ENCODE results near the gene ATF2. TPM values are rescaled to one million over a fixed set of nuclear protein-coding genes. Genes with fewer than 3 reads are reported as not detected.

ATF2 gene
- total RNA-seq, 1 donor from 2014 or later = 59.7 TPM

DNA sequence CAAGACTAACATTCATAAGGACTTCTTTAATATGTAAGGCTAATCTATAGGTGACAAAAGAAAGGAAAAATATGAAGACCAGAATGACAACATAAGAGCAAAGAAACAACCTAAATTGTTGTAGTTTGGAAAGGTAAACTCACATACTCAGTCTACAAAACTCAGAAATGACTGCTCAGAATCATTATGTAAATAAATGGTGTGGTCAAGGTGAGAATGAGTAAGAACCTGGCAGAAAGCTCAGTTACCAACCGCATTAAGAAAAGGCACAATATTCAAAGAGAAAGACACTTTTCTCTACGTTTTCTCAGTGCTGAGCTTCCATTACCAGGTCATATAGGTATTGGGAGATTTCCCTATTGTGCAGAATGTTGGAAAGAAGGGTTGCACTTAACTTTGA, 15.8 kb downstream of the ATF2 start:
- no peak for DNase-seq (ENCODE audit: low spot score)
- intact Hi-C loops (cut with micrococcal nuclease) = loop anchor here (5.0 kb wide), 2 partner anchors 40 to 315 kb away; no protein-coding TSS in a partner anchor
- Mint-ChIP-seq H3K36me3 (ENCODE audit: low read depth) (peaks cover 26% of the 10 kb centered on the region), H3K27ac (peak overlapping the region; percentile 40), H3K4me3 (no peak overlapping the region), H3K4me1 (ENCODE audit: low read depth) (peaks cover 44% of the 10 kb centered on the region), H3K27me3 (ENCODE audit: insufficient read depth) (no peaks in the 10 kb centered on the region), H3K9me3 (no peaks in the 10 kb centered on the region)

- Mint-ChIP-seq H3K36me3 (ENCODE audit: low read depth) (peaks cover 23% of the 10 kb centered on the region), H3K27ac (peak overlapping the region; percentile 40), H3K27me3 (ENCODE audit: insufficient read depth) (no peaks in the 10 kb centered on the region), H3K9me3 (no peaks in the 10 kb centered on the region), H3K4me1 (ENCODE audit: low read depth) (peaks cover 44% of the 10 kb centered on the region), H3K4me3 (no peak overlapping the region)
- intact Hi-C loops (cut with micrococcal nuclease) = loop anchor here (5.0 kb wide), 2 partner anchors 39 to 314 kb away; no protein-coding TSS in a partner anchor
- no peak for DNase-seq (ENCODE audit: low spot score)
Observed at GRCh38 chr2:175151791-175152190, 16.2 kb downstream of the ATF2 start.

- peaks cover 34% of the 10 kb centered on the region for H3K4me1 Mint-ChIP-seq (ENCODE audit: low read depth)
- H3K9me3 Mint-ChIP-seq = no peaks in the 10 kb centered on the region
- peaks cover 29% of the 10 kb centered on the region for H3K36me3 Mint-ChIP-seq (ENCODE audit: low read depth)
- H3K27ac Mint-ChIP-seq = no peak overlapping the region
- intact Hi-C loops (cut with micrococcal nuclease) = no loop called here
- DNase-seq (ENCODE audit: low spot score) = no peak
- H3K4me3 Mint-ChIP-seq = no peak overlapping the region
- H3K27me3 Mint-ChIP-seq (ENCODE audit: insufficient read depth) = no peaks in the 10 kb centered on the region
Observed at GRCh38 chr2:175147186-175147585, 20.8 kb downstream of the ATF2 start.

- Mint-ChIP-seq H3K36me3 (ENCODE audit: low read depth) (peaks cover 22% of the 10 kb centered on the region), H3K27me3 (ENCODE audit: insufficient read depth) (no peaks in the 10 kb centered on the region), H3K4me1 (ENCODE audit: low read depth) (peaks cover 20% of the 10 kb centered on the region), H3K9me3 (no peaks in the 10 kb centered on the region), H3K4me3 (no peak overlapping the region), H3K27ac (no peak overlapping the region)
- DNase-seq (ENCODE audit: low spot score) = no peak
- intact Hi-C loops (cut with micrococcal nuclease) = no loop called here
Observed at GRCh38 chr2:175143678-175144077, 24.3 kb downstream of the ATF2 start.

DNA sequence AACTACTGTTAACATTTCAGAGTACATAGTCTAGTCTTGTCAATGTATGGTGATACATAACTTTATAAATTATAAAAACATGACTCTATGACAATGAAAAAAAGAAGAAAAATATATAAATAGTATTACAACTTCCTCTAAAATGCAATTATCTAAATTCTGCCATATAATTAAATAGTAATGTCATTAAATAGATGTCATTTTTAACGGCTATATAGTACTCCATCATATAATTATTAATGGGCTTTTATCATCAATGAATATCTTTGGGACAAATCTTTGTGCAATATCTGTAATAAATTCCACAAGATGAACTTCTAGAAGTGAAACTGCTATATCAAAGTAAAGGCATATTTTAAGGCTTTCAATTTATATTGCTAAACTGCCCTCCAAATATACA, 24.8 kb downstream of the ATF2 start:
- DNase-seq (ENCODE audit: low spot score) = no peak
- H3K36me3 Mint-ChIP-seq (ENCODE audit: low read depth) = peaks cover 21% of the 10 kb centered on the region
- peaks cover 22% of the 10 kb centered on the region for H3K4me1 Mint-ChIP-seq (ENCODE audit: low read depth)
- intact Hi-C loops (cut with micrococcal nuclease) = no loop called here
- no peaks in the 10 kb centered on the region for H3K27me3 Mint-ChIP-seq (ENCODE audit: insufficient read depth)
- no peak overlapping the region for H3K4me3 Mint-ChIP-seq
- no peak overlapping the region for H3K27ac Mint-ChIP-seq
- H3K9me3 Mint-ChIP-seq = no peaks in the 10 kb centered on the region

GRCh38 chr2:175140332-175140731, 27.7 kb downstream of the ATF2 start:
- Mint-ChIP-seq H3K4me1 (ENCODE audit: low read depth) (peaks cover 43% of the 10 kb centered on the region), H3K9me3 (no peaks in the 10 kb centered on the region), H3K36me3 (ENCODE audit: low read depth) (peaks cover 18% of the 10 kb centered on the region), H3K27ac (no peak overlapping the region), H3K4me3 (no peak overlapping the region), H3K27me3 (ENCODE audit: insufficient read depth) (no peaks in the 10 kb centered on the region)
- DNase-seq (ENCODE audit: low spot score) = no peak
- intact Hi-C loops (cut with micrococcal nuclease) = no loop called here

- H3K36me3 Mint-ChIP-seq (ENCODE audit: low read depth) = peaks cover 20% of the 10 kb centered on the region
- DNase-seq (ENCODE audit: low spot score) = no peak
- H3K4me1 Mint-ChIP-seq (ENCODE audit: low read depth) = peaks cover 46% of the 10 kb centered on the region
- no peak overlapping the region for H3K27ac Mint-ChIP-seq
- no peak overlapping the region for H3K4me3 Mint-ChIP-seq
- no peaks in the 10 kb centered on the region for H3K27me3 Mint-ChIP-seq (ENCODE audit: insufficient read depth)
- H3K9me3 Mint-ChIP-seq = no peaks in the 10 kb centered on the region
- intact Hi-C loops (cut with micrococcal nuclease) = loop anchor here (2.0 kb wide), 1 partner anchor 17 kb away; no protein-coding TSS in a partner anchor
Observed at GRCh38 chr2:175137793-175138192, 30.2 kb downstream of the ATF2 start.

- no peaks in the 10 kb centered on the region for H3K9me3 Mint-ChIP-seq
- no peak for DNase-seq (ENCODE audit: low spot score)
- H3K27ac Mint-ChIP-seq = peak overlapping the region; percentile 34
- peaks cover 17% of the 10 kb centered on the region for H3K36me3 Mint-ChIP-seq (ENCODE audit: low read depth)
- intact Hi-C loops (cut with micrococcal nuclease) = loop anchor here (2.0 kb wide), 1 partner anchor 18 kb away; no protein-coding TSS in a partner anchor
- peaks cover 40% of the 10 kb centered on the region for H3K4me1 Mint-ChIP-seq (ENCODE audit: low read depth)
- H3K4me3 Mint-ChIP-seq = no peak overlapping the region
- no peaks in the 10 kb centered on the region for H3K27me3 Mint-ChIP-seq (ENCODE audit: insufficient read depth)
Observed at GRCh38 chr2:175136334-175137215, 31.4 kb downstream of the ATF2 start.

GRCh38 chr2:175135862-175136261, 32.1 kb downstream of the ATF2 start:
- H3K9me3 Mint-ChIP-seq = no peaks in the 10 kb centered on the region
- peaks cover 19% of the 10 kb centered on the region for H3K36me3 Mint-ChIP-seq (ENCODE audit: low read depth)
- no peak for DNase-seq (ENCODE audit: low spot score)
- intact Hi-C loops (cut with micrococcal nuclease) = loop anchor here (2.0 kb wide), 1 partner anchor 19 kb away; no protein-coding TSS in a partner anchor
- peaks cover 40% of the 10 kb centered on the region for H3K4me1 Mint-ChIP-seq (ENCODE audit: low read depth)
- H3K27me3 Mint-ChIP-seq (ENCODE audit: insufficient read depth) = no peaks in the 10 kb centered on the region
- H3K27ac Mint-ChIP-seq = no peak overlapping the region
- no peak overlapping the region for H3K4me3 Mint-ChIP-seq

DNA sequence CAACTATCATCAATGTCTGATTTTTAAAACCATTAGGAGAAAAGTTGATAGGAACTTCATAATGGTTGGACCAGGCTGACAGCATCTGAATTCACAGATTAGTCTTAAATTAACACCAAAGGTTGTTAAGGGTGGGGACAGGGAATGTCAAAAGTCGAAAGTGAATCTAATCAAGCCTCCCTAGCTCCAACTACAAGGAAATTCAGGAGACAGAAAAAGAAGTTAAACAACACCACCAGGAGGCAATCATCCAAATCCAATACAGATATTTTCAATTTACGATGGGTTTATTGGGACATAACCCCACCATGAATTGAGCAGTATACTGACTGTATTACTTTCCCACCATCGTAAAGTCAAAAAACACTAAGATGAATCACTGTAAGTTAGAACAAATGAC, 32.8 kb downstream of the ATF2 start:
- H3K9me3 Mint-ChIP-seq = no peaks in the 10 kb centered on the region
- no peak overlapping the region for H3K27ac Mint-ChIP-seq
- no peak overlapping the region for H3K4me3 Mint-ChIP-seq
- H3K36me3 Mint-ChIP-seq (ENCODE audit: low read depth) = peaks cover 19% of the 10 kb centered on the region
- peaks cover 38% of the 10 kb centered on the region for H3K4me1 Mint-ChIP-seq (ENCODE audit: low read depth)
- no peaks in the 10 kb centered on the region for H3K27me3 Mint-ChIP-seq (ENCODE audit: insufficient read depth)
- DNase-seq (ENCODE audit: low spot score) = no peak
- intact Hi-C loops (cut with micrococcal nuclease) = no loop called here

DNA sequence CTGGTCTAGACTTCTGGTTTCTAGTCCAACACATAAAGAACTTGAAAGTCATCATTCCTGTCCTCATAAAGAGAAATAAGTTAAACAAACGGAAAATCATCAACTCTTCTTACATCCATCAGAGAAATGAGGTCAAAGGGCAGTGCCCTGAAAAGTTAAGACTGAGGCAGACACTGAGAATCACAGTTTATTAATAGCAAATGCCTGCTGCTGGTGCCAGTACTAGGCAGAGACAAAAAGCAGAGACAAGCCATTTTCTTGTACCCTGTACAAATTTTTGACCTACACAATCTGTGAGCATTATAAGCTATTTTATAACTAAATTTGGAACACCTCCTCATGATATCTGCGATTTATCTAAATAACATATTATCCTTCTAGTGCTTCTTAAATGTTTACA, 36.8 kb downstream of the ATF2 start:
- Mint-ChIP-seq H3K4me3 (no peak overlapping the region), H3K9me3 (no peaks in the 10 kb centered on the region), H3K36me3 (ENCODE audit: low read depth) (peaks cover 28% of the 10 kb centered on the region), H3K27me3 (ENCODE audit: insufficient read depth) (no peaks in the 10 kb centered on the region), H3K4me1 (ENCODE audit: low read depth) (peaks cover 12% of the 10 kb centered on the region), H3K27ac (no peak overlapping the region)
- DNase-seq (ENCODE audit: low spot score) = no peak
- intact Hi-C loops (cut with micrococcal nuclease) = no loop called here

DNA sequence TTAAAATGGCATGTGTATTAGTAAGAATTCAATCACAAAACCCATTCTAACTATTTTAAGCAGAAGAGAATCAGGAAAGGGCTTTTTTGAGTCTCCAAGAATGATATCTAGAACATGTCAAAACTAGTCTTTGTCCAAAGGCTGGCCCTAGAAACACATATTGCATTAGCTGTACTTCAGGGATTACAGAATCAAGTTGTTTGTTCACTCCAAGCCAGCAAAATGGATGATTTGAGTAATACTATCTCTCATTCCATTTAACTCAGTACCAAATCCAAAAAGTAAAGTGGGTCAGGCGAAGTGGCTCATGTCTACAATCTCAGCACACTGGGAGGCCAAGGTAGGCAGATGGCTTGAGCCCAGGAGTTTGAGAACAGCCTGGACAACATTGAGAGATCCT, 41.3 kb downstream of the ATF2 start:
- no peak overlapping the region for H3K4me3 Mint-ChIP-seq
- DNase-seq (ENCODE audit: low spot score) = no peak
- intact Hi-C loops (cut with micrococcal nuclease) = no loop called here
- H3K27me3 Mint-ChIP-seq (ENCODE audit: insufficient read depth) = no peaks in the 10 kb centered on the region
- H3K9me3 Mint-ChIP-seq = no peaks in the 10 kb centered on the region
- peaks cover 24% of the 10 kb centered on the region for H3K36me3 Mint-ChIP-seq (ENCODE audit: low read depth)
- H3K4me1 Mint-ChIP-seq (ENCODE audit: low read depth) = peaks cover 5% of the 10 kb centered on the region
- H3K27ac Mint-ChIP-seq = no peak overlapping the region

- H3K4me1 Mint-ChIP-seq (ENCODE audit: low read depth) = peaks cover 5% of the 10 kb centered on the region
- H3K36me3 Mint-ChIP-seq (ENCODE audit: low read depth) = peaks cover 15% of the 10 kb centered on the region
- intact Hi-C loops (cut with micrococcal nuclease) = no loop called here
- no peak overlapping the region for H3K27ac Mint-ChIP-seq
- H3K27me3 Mint-ChIP-seq (ENCODE audit: insufficient read depth) = no peaks in the 10 kb centered on the region
- H3K4me3 Mint-ChIP-seq = no peak overlapping the region
- H3K9me3 Mint-ChIP-seq = no peaks in the 10 kb centered on the region
- DNase-seq (ENCODE audit: low spot score) = no peak
Observed at GRCh38 chr2:175123254-175123653, 44.7 kb downstream of the ATF2 start.

All from activated T-helper 1 cell treated with anti-CD3 and anti-CD28 coated beads, Interleukin-12 subunit alpha, Interleukin-12 subunit beta, Interleukin-2, Interleukin-4 antibody, amounts not matched to agents 30 ng/mL and 10 ng/mL and 1 ng/mL, durations not matched to agents 14 hours and 24 hours and 36 hours (primary cell).